OCI-LY1 (cell line): ENCODE measurements around the gene VPS37D.

Experiments used
- H2AFZ ChIP-seq: fragments of 200-600 bp; sonication (generic), shearing (Covaris generic); 2 replicates; pipeline ENCODE4 v1.6.0; 2014; ENCODE audit warnings: antibody characterized with exemption, mild to moderate bottlenecking, low read length
- H3F3A ChIP-seq: fragments of 200-600 bp; sonication (generic), shearing (Covaris generic); 2 replicates; pipeline ENCODE4 v1.6.0; 2014; ENCODE audit warnings: mild to moderate bottlenecking, antibody characterized with exemption, low read length, moderate library complexity; ENCODE audit not compliant: insufficient read depth
- H3K27ac ChIP-seq: fragments of 200-600 bp; sonication (generic); 2 replicates; pipeline ENCODE4 v1.5.1; 2014; ENCODE audit warnings: low read length, mixed run types, mild to moderate bottlenecking, low read depth; ENCODE audit not compliant: poor library complexity, severe bottlenecking
- H3K27me3 ChIP-seq: fragments of 200-600 bp; sonication (generic); 2 replicates; pipeline ENCODE4 v1.6.0; 2014; ENCODE audit warnings: antibody characterized with exemption, mild to moderate bottlenecking, low read length, moderate library complexity; ENCODE audit not compliant: insufficient read depth
- H3K36me3 ChIP-seq: fragments of 200-600 bp; sonication (generic); 2 replicates; pipeline ENCODE4 v1.6.1; 2014; ENCODE audit warnings: mild to moderate bottlenecking, antibody characterized with exemption, low read length, moderate library complexity, mixed read lengths; ENCODE audit not compliant: insufficient read depth
- H3K4me1 ChIP-seq: fragments of 200-600 bp; sonication (generic); 2 replicates; pipeline ENCODE4 v1.5.1; 2014; ENCODE audit warnings: mild to moderate bottlenecking, low read length, moderate library complexity; ENCODE audit not compliant: insufficient read depth, severe bottlenecking
- H3K4me2 ChIP-seq: fragments of 200-600 bp; sonication (generic), shearing (Covaris generic); 2 replicates; pipeline ENCODE4 v1.6.1; 2014; ENCODE audit warnings: low read length
- H3K4me3 ChIP-seq: fragments of 200-600 bp; sonication (generic); 2 replicates; pipeline ENCODE4 v1.5.1; 2014; ENCODE audit warnings: low read length, low read depth, mild to moderate bottlenecking, mixed read lengths; ENCODE audit not compliant: poor library complexity, severe bottlenecking
- H3K79me2 ChIP-seq: fragments of 200-600 bp; shearing (Covaris generic); 2 replicates; pipeline ENCODE4 v1.6.1; 2016; ENCODE audit warnings: mixed run types, low read length, mixed read lengths; ENCODE audit not compliant: insufficient read depth
- H3K9ac ChIP-seq: fragments of 200-600 bp; sonication (generic), shearing (Covaris generic); 2 replicates; pipeline ENCODE4 v1.6.1; 2014; ENCODE audit warnings: mild to moderate bottlenecking, low read length, mixed read lengths
- H3K9me2 ChIP-seq: fragments of 200-600 bp; sonication (generic), shearing (Covaris generic); 2 replicates; pipeline ENCODE4 v1.6.1; 2014; ENCODE audit warnings: low read depth, mild to moderate bottlenecking, low read length, mixed read lengths
- H3K9me3 ChIP-seq: fragments of 200-600 bp; shearing (Covaris generic); 2 replicates; pipeline ENCODE4 v1.6.1; 2014; ENCODE audit warnings: low read length, mixed read lengths
- H4K20me1 ChIP-seq: fragments of 200-600 bp; sonication (generic), shearing (Covaris generic); 2 replicates; pipeline ENCODE4 v1.6.0; 2016; ENCODE audit warnings: mild to moderate bottlenecking, low read length; ENCODE audit not compliant: insufficient read depth
- EZH2 ChIP-seq: fragments of 200-600 bp; sonication (generic), shearing (Covaris generic); IDR thresholded peaks from 2 replicates; pipeline ENCODE4 v1.8.0; 2017; ENCODE audit warnings: borderline replicate concordance, mixed run types, mild to moderate bottlenecking, antibody characterized with exemption, low read length, moderate library complexity, mixed read lengths
- TF ChIP-seq, protein P1 (sequence below): fragments of 200-600 bp; sonication (generic), shearing (Covaris generic); IDR thresholded peaks from 2 replicates; pipeline ENCODE4 v1.5.1; 2017; ENCODE audit warnings: mild to moderate bottlenecking, antibody characterized with exemption, low read length, moderate library complexity, mixed read lengths

The VPS37D gene

DNA sequence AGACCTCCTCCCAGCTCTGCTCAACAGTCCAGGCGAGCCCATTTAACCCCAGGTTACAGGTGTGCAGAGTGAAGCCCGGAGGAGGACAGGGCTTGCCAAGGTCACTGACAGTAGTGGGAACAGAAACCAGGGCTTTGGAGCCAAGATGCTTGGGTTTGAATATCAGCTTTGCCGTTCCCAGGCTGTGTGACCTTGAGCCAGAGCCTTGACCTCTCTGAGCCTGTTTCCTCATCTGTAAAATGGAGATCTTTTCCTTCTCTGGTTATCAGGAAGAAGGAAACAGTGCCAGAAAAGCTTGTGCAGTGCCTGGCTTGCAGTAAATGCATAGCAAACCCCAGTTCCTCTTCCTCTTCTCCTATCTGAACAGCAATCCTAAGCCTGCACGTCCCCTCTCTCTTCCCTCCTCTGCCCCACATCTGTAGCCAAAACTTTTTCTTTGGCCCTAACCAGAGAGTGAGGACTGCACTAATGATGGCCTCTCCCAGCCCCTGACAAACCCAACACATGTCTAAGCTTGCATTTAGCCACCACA, 21.9 kb upstream of the VPS37D start:
- Histone ChIP-seq H3K36me3 (no peaks in the 10 kb centered on the region), H3K4me3 (no peak overlapping the region), H3K4me1 (peaks cover 5% of the 10 kb centered on the region), H3K27ac (no peak overlapping the region), H3K9me3 (peaks cover 3% of the 10 kb centered on the region; the same call in 1 of the 2 replicates), H3K9ac (no peak overlapping the region), H3K9me2 (no peaks in the 10 kb centered on the region), H3F3A (no peaks in the 10 kb centered on the region), H3K27me3 (peaks cover 6% of the 10 kb centered on the region; the same call in 1 of the 2 replicates), H2AFZ (no peak overlapping the region), H3K4me2 (no peak overlapping the region), H3K79me2 (no peaks in the 10 kb centered on the region), H4K20me1 (no peaks in the 10 kb centered on the region)
- TF ChIP-seq, protein P1, sequence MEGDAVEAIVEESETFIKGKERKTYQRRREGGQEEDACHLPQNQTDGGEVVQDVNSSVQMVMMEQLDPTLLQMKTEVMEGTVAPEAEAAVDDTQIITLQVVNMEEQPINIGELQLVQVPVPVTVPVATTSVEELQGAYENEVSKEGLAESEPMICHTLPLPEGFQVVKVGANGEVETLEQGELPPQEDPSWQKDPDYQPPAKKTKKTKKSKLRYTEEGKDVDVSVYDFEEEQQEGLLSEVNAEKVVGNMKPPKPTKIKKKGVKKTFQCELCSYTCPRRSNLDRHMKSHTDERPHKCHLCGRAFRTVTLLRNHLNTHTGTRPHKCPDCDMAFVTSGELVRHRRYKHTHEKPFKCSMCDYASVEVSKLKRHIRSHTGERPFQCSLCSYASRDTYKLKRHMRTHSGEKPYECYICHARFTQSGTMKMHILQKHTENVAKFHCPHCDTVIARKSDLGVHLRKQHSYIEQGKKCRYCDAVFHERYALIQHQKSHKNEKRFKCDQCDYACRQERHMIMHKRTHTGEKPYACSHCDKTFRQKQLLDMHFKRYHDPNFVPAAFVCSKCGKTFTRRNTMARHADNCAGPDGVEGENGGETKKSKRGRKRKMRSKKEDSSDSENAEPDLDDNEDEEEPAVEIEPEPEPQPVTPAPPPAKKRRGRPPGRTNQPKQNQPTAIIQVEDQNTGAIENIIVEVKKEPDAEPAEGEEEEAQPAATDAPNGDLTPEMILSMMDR: no peak
- TF ChIP-seq EZH2: no peak

DNA sequence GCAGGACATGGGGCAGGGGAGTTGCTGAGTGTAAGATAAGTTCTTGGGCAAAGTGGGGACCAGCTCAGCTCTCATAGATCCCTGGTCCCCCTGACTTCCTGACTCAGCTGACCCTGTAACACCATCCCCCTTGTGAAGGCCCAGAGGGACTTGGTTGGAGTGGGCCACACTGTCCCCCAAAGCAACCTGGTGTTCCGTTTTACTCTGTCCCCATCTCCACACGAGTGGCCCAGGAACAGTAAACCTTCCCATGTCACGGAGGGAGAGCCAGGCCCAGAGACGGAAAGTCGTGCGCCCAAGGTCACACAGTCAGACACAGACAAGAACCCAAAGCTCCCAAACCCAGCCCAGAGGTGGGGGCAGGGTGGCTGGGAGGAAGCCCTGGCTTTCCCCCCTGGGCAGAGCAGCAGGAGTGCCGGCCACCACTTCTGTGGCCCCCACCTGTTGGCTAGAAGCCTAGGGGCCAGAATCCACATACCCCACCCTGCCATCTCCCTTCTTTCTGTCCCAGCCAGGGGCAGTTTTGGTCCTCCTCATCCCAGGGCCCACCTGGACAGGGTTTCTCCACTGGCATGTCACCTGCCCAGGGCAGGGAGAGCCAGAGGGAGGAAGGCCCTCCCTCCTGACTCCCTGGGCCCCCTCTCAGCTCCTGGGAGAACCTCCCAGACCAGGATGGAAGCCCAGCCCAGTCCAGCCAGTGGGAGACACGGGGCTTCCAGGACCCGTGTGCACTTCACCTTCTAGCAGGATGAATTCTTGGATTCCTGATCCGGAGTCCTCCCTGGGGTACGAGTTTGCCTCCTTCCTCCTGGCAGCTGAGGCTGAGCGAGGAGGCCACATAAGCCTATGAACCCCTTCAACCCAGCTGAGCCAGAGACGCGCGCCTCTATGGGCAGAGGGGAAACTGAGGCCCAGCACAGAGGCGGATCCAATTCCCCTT, 20.6 kb upstream of the VPS37D start:
- Histone ChIP-seq H3K4me2 (no peak overlapping the region), H3K27ac (no peak overlapping the region), H3K79me2 (no peaks in the 10 kb centered on the region), H4K20me1 (no peaks in the 10 kb centered on the region), H3K9me3 (no peaks in the 10 kb centered on the region), H3K4me3 (no peak overlapping the region), H3K27me3 (no peaks in the 10 kb centered on the region), H3F3A (no peaks in the 10 kb centered on the region), H3K4me1 (peaks cover 5% of the 10 kb centered on the region), H2AFZ (no peak overlapping the region), H3K9ac (no peak overlapping the region), H3K9me2 (no peaks in the 10 kb centered on the region), H3K36me3 (no peaks in the 10 kb centered on the region)
- TF ChIP-seq, protein P1: no peak
- no peak for TF ChIP-seq EZH2

DNA sequence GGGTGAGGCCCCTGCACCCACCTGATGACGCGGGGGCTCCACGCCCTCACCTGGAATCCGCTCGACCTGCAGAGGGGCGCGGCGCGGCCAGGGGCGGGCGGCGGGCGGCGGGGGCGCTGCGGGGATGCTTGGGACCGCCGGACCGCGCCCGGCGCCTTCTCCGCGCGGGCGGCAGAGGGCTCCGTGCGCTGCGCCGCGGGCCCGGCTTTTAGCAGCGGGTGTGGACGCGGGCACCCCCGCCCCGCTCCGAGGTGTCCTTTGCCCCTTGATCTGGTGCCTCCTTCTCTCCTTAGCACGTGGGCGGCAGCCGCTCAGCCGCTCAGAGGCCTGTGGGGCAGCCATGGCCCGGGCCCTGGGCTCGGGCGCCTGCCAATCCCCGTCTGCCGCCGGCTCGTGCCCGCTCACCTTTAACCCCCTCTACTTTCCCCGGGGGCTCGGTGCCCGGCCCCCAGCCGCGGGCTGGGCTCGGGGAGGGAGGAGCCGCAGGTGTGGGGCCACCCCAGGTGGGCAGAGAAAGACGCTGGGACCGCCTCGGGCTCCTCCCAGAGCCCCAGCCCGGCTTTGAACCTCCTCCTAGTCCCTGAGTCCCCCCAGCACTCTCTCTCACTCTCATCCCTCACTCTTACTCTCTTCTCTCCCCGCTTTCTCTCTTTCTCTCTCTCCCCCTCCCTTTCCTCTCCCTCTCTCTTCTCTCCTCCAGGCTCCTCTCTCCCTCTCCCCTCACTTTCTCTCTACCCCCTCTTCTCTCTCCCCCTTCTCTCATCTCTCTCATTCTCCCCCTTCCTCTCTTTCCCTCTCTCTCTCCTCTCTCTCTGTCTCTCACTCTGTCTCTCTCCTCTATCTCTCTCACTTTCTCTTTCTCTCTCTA, 19.7 kb upstream of the VPS37D start:
- Histone ChIP-seq H2AFZ (no peak overlapping the region), H3K4me2 (peak overlapping the region; percentile 54), H3K27me3 (no peaks in the 10 kb centered on the region), H3K4me3 (peak overlapping the region; percentile 40), H3K4me1 (peaks cover 5% of the 10 kb centered on the region), H3F3A (no peaks in the 10 kb centered on the region), H3K27ac (no peak overlapping the region), H3K9me2 (no peaks in the 10 kb centered on the region), H4K20me1 (no peaks in the 10 kb centered on the region), H3K9me3 (no peaks in the 10 kb centered on the region), H3K36me3 (no peaks in the 10 kb centered on the region), H3K9ac (no peak overlapping the region), H3K79me2 (no peaks in the 10 kb centered on the region)
- no peak for TF ChIP-seq EZH2
- TF ChIP-seq, protein P1: no peak
